Activated B cell treated with CpG ODN at 0.5 μM for 24 hours (primary cell): ENCODE results near the gene STK24. TPM values are rescaled to one million over a fixed set of nuclear protein-coding genes. Genes with fewer than 3 reads are reported as not detected.

Experiments used
- ATAC-seq: fragments of 200-7000 bp; cut with Tn5 transposase; one replicate; pipeline ENCODE4 v1.10.0; 2021; ENCODE audit warnings: low read depth, mild to moderate bottlenecking, moderate library complexity
- CTCF ChIA-PET: fragments of 350-600 bp; sonication (Branson Sonifier 250); formaldehyde crosslinking; loops from one replicate; lab custom pipeline; 2021; ENCODE audit warnings: antibody characterized with exemption; lab: Charles Lee
- POLR2A ChIA-PET: fragments of 350-600 bp; sonication (Branson Sonifier 250); formaldehyde crosslinking; loops from one replicate; lab custom pipeline; 2021; ENCODE audit warnings: antibody characterized with exemption; lab: Charles Lee
- DNase-seq: peaks from one replicate; pipeline ENCODE4 v3.0.0; 2022
- H3K27ac Mint-ChIP-seq: one replicate; pipeline ENCODE4 v1.8.0; 2020; ENCODE audit warnings: mixed read lengths
- H3K27me3 Mint-ChIP-seq: one replicate; pipeline ENCODE4 v1.8.0; 2021; ENCODE audit warnings: mixed read lengths
- H3K36me3 Mint-ChIP-seq: one replicate; pipeline ENCODE4 v1.8.0; 2021; ENCODE audit warnings: low read depth, mixed read lengths
- H3K4me1 Mint-ChIP-seq: one replicate; pipeline ENCODE4 v1.8.0; 2021; ENCODE audit warnings: mixed read lengths
- H3K4me3 Mint-ChIP-seq: one replicate; pipeline ENCODE4 v1.8.0; 2020; ENCODE audit warnings: mild to moderate bottlenecking, mixed read lengths
- H3K9me3 Mint-ChIP-seq: one replicate; pipeline ENCODE4 v1.8.0; 2020; ENCODE audit warnings: mixed read lengths
- CTCF ChIP-seq: fragments of 200-600 bp; IDR thresholded peaks from one replicate; pipeline ENCODE4 v1.8.0; 2022; ENCODE audit warnings: antibody characterized with exemption, mild to moderate bottlenecking
- intact Hi-C: fragments of 100-400 bp; cut with micrococcal nuclease; formaldehyde crosslinking; loops from one replicate; pipeline ENCODE4 v1.15.1; 2024
- total RNA-seq: library from RNA; stranded (reverse); gene quantifications from 2 replicates; pipeline ENCODE4 v1.2.3, GENCODE V29; 2022

The STK24 gene
- total RNA-seq, 1 donor from 2014 or later, result 84.8 TPM

GRCh38 chr13:98445340-98446233 lies 131.3 kb downstream of the STK24 start:
- H3K27me3 Mint-ChIP-seq, result no peaks in the 10 kb centered on the region
- peak; percentile 71 for DNase-seq
- peaks cover 25% of the 10 kb centered on the region for H3K36me3 Mint-ChIP-seq
- ATAC-seq, result peak; percentile 98
- POLR2A ChIA-PET, result interaction anchor here (0.6 to 3.0 kb wide), 3 partner anchors 124 to 208 kb away, joined by 4 to 10 read pairs (median 4); partner anchors contain the start of gene STK24
- H3K4me1 Mint-ChIP-seq, result peaks cover 9% of the 10 kb centered on the region
- peak; percentile 87 for TF ChIP-seq CTCF
- H3K27ac Mint-ChIP-seq, result peak overlapping the region; percentile 76
- CTCF ChIA-PET, result interaction anchor here (0.6 to 5.4 kb wide), 25 partner anchors 10 to 590 kb away, joined by 3 to 155 read pairs (median 4); partner anchors contain the start of gene STK24
- intact Hi-C loops, result loop anchor here (1.0 to 5.0 kb wide), 6 partner anchors 42 to 590 kb away; partner anchors contain the start of gene STK24
- H3K9me3 Mint-ChIP-seq, result no peaks in the 10 kb centered on the region
- peak overlapping the region; percentile 38 for H3K4me3 Mint-ChIP-seq

- no peak overlapping the region for H3K4me3 Mint-ChIP-seq
- CTCF ChIA-PET, result interaction anchor here (0.8 to 5.4 kb wide), 13 partner anchors 11 to 588 kb away, joined by 3 to 155 read pairs (median 5); no protein-coding TSS in a partner anchor
- H3K9me3 Mint-ChIP-seq, result no peaks in the 10 kb centered on the region
- POLR2A ChIA-PET, result interaction anchor here (3.0 kb wide), 1 partner anchor 209 kb away, joined by 10 read pairs; no protein-coding TSS in a partner anchor
- no peak overlapping the region for H3K27ac Mint-ChIP-seq
- H3K36me3 Mint-ChIP-seq, result peaks cover 20% of the 10 kb centered on the region
- peaks cover 9% of the 10 kb centered on the region for H3K4me1 Mint-ChIP-seq
- ATAC-seq, result no peak
- intact Hi-C loops, result no loop called here
- DNase-seq, result no peak
- H3K27me3 Mint-ChIP-seq, result no peaks in the 10 kb centered on the region
- TF ChIP-seq CTCF, result no peak
These were observed 132.5 kb downstream of the STK24 start for GRCh38 chr13:98444381-98444780.

GRCh38 chr13:98443800-98444325 lies 133.0 kb downstream of the STK24 start:
- H3K9me3 Mint-ChIP-seq, result no peaks in the 10 kb centered on the region
- POLR2A ChIA-PET, result no interaction called here
- no peak overlapping the region for H3K27ac Mint-ChIP-seq
- no peaks in the 10 kb centered on the region for H3K27me3 Mint-ChIP-seq
- ATAC-seq (no peak), DNase-seq (no peak)
- H3K4me1 Mint-ChIP-seq, result peaks cover 9% of the 10 kb centered on the region
- peaks cover 16% of the 10 kb centered on the region for H3K36me3 Mint-ChIP-seq
- intact Hi-C loops, result no loop called here
- no peak overlapping the region for H3K4me3 Mint-ChIP-seq
- no peak for TF ChIP-seq CTCF
- CTCF ChIA-PET, result interaction anchor here (1.0 to 5.4 kb wide), 2 partner anchors 209 to 229 kb away, joined by 4 to 155 read pairs; no protein-coding TSS in a partner anchor

- intact Hi-C loops, result no loop called here
- ChIA-PET CTCF (interaction anchor here (1.0 to 5.4 kb wide), 3 partner anchors 210 to 230 kb away, joined by 4 to 155 read pairs (median 7); no protein-coding TSS in a partner anchor), POLR2A (no interaction called here)
- peaks cover 8% of the 10 kb centered on the region for H3K4me1 Mint-ChIP-seq
- no peak for ATAC-seq
- no peaks in the 10 kb centered on the region for H3K27me3 Mint-ChIP-seq
- H3K4me3 Mint-ChIP-seq, result no peak overlapping the region
- no peak for DNase-seq
- no peaks in the 10 kb centered on the region for H3K9me3 Mint-ChIP-seq
- H3K27ac Mint-ChIP-seq, result no peak overlapping the region
- peaks cover 15% of the 10 kb centered on the region for H3K36me3 Mint-ChIP-seq
- TF ChIP-seq CTCF, result no peak
These were observed 133.6 kb downstream of the STK24 start for GRCh38 chr13:98443329-98443728.
